ENCODE results near the gene AIPL1. TPM values are rescaled to one million over a fixed set of nuclear protein-coding genes. Genes with fewer than 3 reads are reported as not detected.

AIPL1 gene
- total and polyA plus RNA-seq, 2 donors (not counting 1 experiment from before 2014, with no cell fraction given): not detected

- ATAC-seq (ENCODE audit: low read depth): no peak
Observed at GRCh38 chr17:6408276-6408675, 26.6 kb downstream of the AIPL1 start.

GRCh38 chr17:6402258-6402657, 32.7 kb downstream of the AIPL1 start:
- H2AFZ ChIP-seq (ENCODE audit: insufficient read depth, low read depth, low read length, poor library complexity, severe bottlenecking): no peak overlapping the region
- POLR2A ChIA-PET: no interaction called here
- H3K4me3 Mint-ChIP-seq: no peak overlapping the region
- H3K27me3 Mint-ChIP-seq: peaks cover 19% of the 10 kb centered on the region
- no peak overlapping the region for H3K9ac ChIP-seq (ENCODE audit: low read length)
- H3K9me3 Mint-ChIP-seq (ENCODE audit: insufficient read depth): peaks cover 3% of the 10 kb centered on the region
- no peak for ATAC-seq (ENCODE audit: low read depth)
- intact Hi-C loops (cut with micrococcal nuclease): no loop called here
- no peak overlapping the region for H3K27ac Mint-ChIP-seq
- WGBS (ENCODE audit: insufficient coverage): 97% methylated on average over 3 of the region's 6 CpGs
- no peaks in the 10 kb centered on the region for H3K4me1 Mint-ChIP-seq
- H3K9me3 ChIP-seq (ENCODE audit: control extremely low read depth in 1 of 3, control insufficient read depth in 2 of 3, insufficient read depth in 1 of 3, low read length in 2 of 3): peaks cover 0 to 4% (median 0%) of the 10 kb centered on the region in 3 donors
- H3K27me3 ChIP-seq (replicated peaks in 1 of 4; ENCODE audit: control extremely low read depth in 1 of 4, control insufficient read depth in 3 of 4, insufficient read depth in 4 of 4, low read length in 3 of 4): peaks cover 0 to 7% (median 3%) of the 10 kb centered on the region in 4 experiments
- H3K27ac ChIP-seq (ENCODE audit: low read length in 2 of 2): no peak overlapping the region
- no peak for DNase-seq
- H3K4me1 ChIP-seq (ENCODE audit: control insufficient read depth in 2 of 2, insufficient read depth in 2 of 2, low read length in 2 of 2): no peaks in the 10 kb centered on the region
- no peak overlapping the region for H3K4me2 ChIP-seq (replicated peaks; ENCODE audit: low read depth, low read length, poor library complexity, severe bottlenecking)
- TF ChIP-seq EZH2 (IDR thresholded peaks at IDR 0.05; ENCODE audit: borderline replicate concordance, insufficient read depth, low read depth, low read length, poor library complexity, severe bottlenecking): no peak
- no peaks in the 10 kb centered on the region for H4K20me1 ChIP-seq (ENCODE audit: control insufficient read depth, insufficient read depth, low read length, poor library complexity, severe bottlenecking)
- CTCF ChIA-PET: no interaction called here
- H3K79me2 ChIP-seq (ENCODE audit: control insufficient read depth, insufficient read depth, low read length): no peaks in the 10 kb centered on the region
- H3K36me3 ChIP-seq (replicated peaks in 1 of 2; ENCODE audit: control extremely low read depth in 1 of 2, control insufficient read depth in 1 of 2, extremely low read depth in 1 of 2, insufficient read depth in 2 of 2, low read length in 1 of 2): no peaks in the 10 kb centered on the region
- no peak overlapping the region for H3K4me3 ChIP-seq (ENCODE audit: control extremely low read depth in 1 of 5, extremely low read depth in 1 of 5, insufficient read depth in 1 of 5, low read depth in 2 of 5, low read length in 4 of 5)

More at GRCh38 chr17:6408276-6408675, 26.6 kb downstream of the AIPL1 start:
- H3K9ac ChIP-seq (ENCODE audit: low read length): no peak overlapping the region
- Mint-ChIP-seq H3K27me3 (peaks cover 22% of the 10 kb centered on the region), H3K4me1 (no peaks in the 10 kb centered on the region), H3K27ac (no peak overlapping the region), H3K9me3 (ENCODE audit: insufficient read depth) (no peaks in the 10 kb centered on the region), H3K4me3 (no peak overlapping the region)
- no peaks in the 10 kb centered on the region for H4K20me1 ChIP-seq (ENCODE audit: control insufficient read depth, insufficient read depth, low read length, poor library complexity, severe bottlenecking)
- no peaks in the 10 kb centered on the region for H3K4me1 ChIP-seq (ENCODE audit: control insufficient read depth in 2 of 2, insufficient read depth in 2 of 2, low read length in 2 of 2)
- H3K27me3 ChIP-seq (replicated peaks in 1 of 4; ENCODE audit: control extremely low read depth in 1 of 4, control insufficient read depth in 3 of 4, insufficient read depth in 4 of 4, low read length in 3 of 4): peaks cover 0 to 5% (median 2%) of the 10 kb centered on the region in 4 experiments
- TF ChIP-seq CTCF (IDR thresholded peaks at IDR 0.05) (no peak), EZH2 (IDR thresholded peaks at IDR 0.05; ENCODE audit: borderline replicate concordance, insufficient read depth, low read depth, low read length, poor library complexity, severe bottlenecking) (no peak)
- POLR2A ChIA-PET: no interaction called here
- H3K4me3 ChIP-seq (ENCODE audit: control extremely low read depth in 1 of 5, extremely low read depth in 1 of 5, insufficient read depth in 1 of 5, low read depth in 2 of 5, low read length in 4 of 5): no peak overlapping the region
- H3K36me3 ChIP-seq (replicated peaks in 1 of 2; ENCODE audit: control extremely low read depth in 1 of 2, control insufficient read depth in 1 of 2, extremely low read depth in 1 of 2, insufficient read depth in 2 of 2, low read length in 1 of 2): no peaks in the 10 kb centered on the region
- CTCF ChIA-PET: no interaction called here
- no peak overlapping the region for H3K4me2 ChIP-seq (replicated peaks; ENCODE audit: low read depth, low read length, poor library complexity, severe bottlenecking)
- H3K9me3 ChIP-seq (ENCODE audit: control extremely low read depth in 1 of 3, control insufficient read depth in 2 of 3, insufficient read depth in 1 of 3, low read length in 2 of 3): peaks cover 0 to 4% (median 0%) of the 10 kb centered on the region in 3 donors
- H2AFZ ChIP-seq (ENCODE audit: insufficient read depth, low read depth, low read length, poor library complexity, severe bottlenecking): no peak overlapping the region
- no peak for DNase-seq
- no peak overlapping the region for H3K27ac ChIP-seq (ENCODE audit: low read length in 2 of 2)
- intact Hi-C loops (cut with micrococcal nuclease): no loop called here
- no peaks in the 10 kb centered on the region for H3K79me2 ChIP-seq (ENCODE audit: control insufficient read depth, insufficient read depth, low read length)
- WGBS (ENCODE audit: insufficient coverage): 91% methylated on average over 5 of the region's 6 CpGs
